ENCODE measurements around the gene FBXL5.

The FBXL5 gene

GRCh38 chr4:15585331-15585730 lies 69.8 kb downstream of the FBXL5 start:
- Histone ChIP-seq H3K9me3 (ENCODE audit: insufficient read depth, low read depth, low read length) (no peaks in the 10 kb centered on the region), H3K79me2 (ENCODE audit: insufficient read depth, low read length) (no peaks in the 10 kb centered on the region), H3K4me1 (ENCODE audit: insufficient read depth, low read length, poor library complexity, severe bottlenecking) (no peaks in the 10 kb centered on the region), H3K36me3 (ENCODE audit: insufficient read depth, low read length) (no peaks in the 10 kb centered on the region), H2AFZ (ENCODE audit: low read length) (no peak overlapping the region), H3F3A (ENCODE audit: low read depth) (no peaks in the 10 kb centered on the region), H3K4me3 (ENCODE audit: low read length, poor library complexity, severe bottlenecking) (no peak overlapping the region), H3K27me3 (ENCODE audit: insufficient read depth, low read length, poor library complexity, severe bottlenecking) (no peaks in the 10 kb centered on the region), H3K9ac (ENCODE audit: low read depth, low read length, poor library complexity, severe bottlenecking) (no peak overlapping the region), H3K9me2 (replicated peaks; ENCODE audit: low read depth, low read length) (no peaks in the 10 kb centered on the region), H3K4me2 (ENCODE audit: low read depth, low read length, poor library complexity, severe bottlenecking) (no peak overlapping the region), H4K20me1 (ENCODE audit: insufficient read depth, low read length, poor library complexity, severe bottlenecking) (no peaks in the 10 kb centered on the region)
- TF ChIP-seq EZH2phosphoT487 (IDR thresholded peaks at IDR 0.05; ENCODE audit: borderline replicate concordance): no peak
- no peak for TF ChIP-seq CTCF (conservative IDR thresholded peaks at IDR 0.05; ENCODE audit: low read length)

GRCh38 chr4:15584785-15585184 lies 70.4 kb downstream of the FBXL5 start:
- Histone ChIP-seq H2AFZ (ENCODE audit: low read length) (no peak overlapping the region), H3K4me1 (ENCODE audit: insufficient read depth, low read length, poor library complexity, severe bottlenecking) (no peaks in the 10 kb centered on the region), H3K4me2 (ENCODE audit: low read depth, low read length, poor library complexity, severe bottlenecking) (no peak overlapping the region), H3F3A (ENCODE audit: low read depth) (no peaks in the 10 kb centered on the region), H3K4me3 (ENCODE audit: low read length, poor library complexity, severe bottlenecking) (no peak overlapping the region), H3K36me3 (ENCODE audit: insufficient read depth, low read length) (no peaks in the 10 kb centered on the region), H3K79me2 (ENCODE audit: insufficient read depth, low read length) (no peaks in the 10 kb centered on the region), H4K20me1 (ENCODE audit: insufficient read depth, low read length, poor library complexity, severe bottlenecking) (no peaks in the 10 kb centered on the region), H3K9me2 (replicated peaks; ENCODE audit: low read depth, low read length) (no peaks in the 10 kb centered on the region), H3K9me3 (ENCODE audit: insufficient read depth, low read depth, low read length) (no peaks in the 10 kb centered on the region), H3K27me3 (ENCODE audit: insufficient read depth, low read length, poor library complexity, severe bottlenecking) (no peaks in the 10 kb centered on the region), H3K9ac (ENCODE audit: low read depth, low read length, poor library complexity, severe bottlenecking) (no peak overlapping the region)
- no peak for TF ChIP-seq CTCF (conservative IDR thresholded peaks at IDR 0.05; ENCODE audit: low read length)
- TF ChIP-seq EZH2phosphoT487 (IDR thresholded peaks at IDR 0.05; ENCODE audit: borderline replicate concordance): no peak

GRCh38 chr4:15577508-15577907 lies 77.6 kb downstream of the FBXL5 start:
- no peaks in the 10 kb centered on the region for H3K9me3 ChIP-seq (ENCODE audit: insufficient read depth, low read depth, low read length)
- H4K20me1 ChIP-seq (ENCODE audit: insufficient read depth, low read length, poor library complexity, severe bottlenecking): no peaks in the 10 kb centered on the region
- H3K4me1 ChIP-seq (ENCODE audit: insufficient read depth, low read length, poor library complexity, severe bottlenecking): no peaks in the 10 kb centered on the region
- no peaks in the 10 kb centered on the region for H3K9me2 ChIP-seq (replicated peaks; ENCODE audit: low read depth, low read length)
- H3K4me3 ChIP-seq (ENCODE audit: low read length, poor library complexity, severe bottlenecking): no peak overlapping the region
- no peak overlapping the region for H2AFZ ChIP-seq (ENCODE audit: low read length)
- no peak for TF ChIP-seq CTCF (conservative IDR thresholded peaks at IDR 0.05; ENCODE audit: low read length)
- TF ChIP-seq EZH2phosphoT487 (IDR thresholded peaks at IDR 0.05; ENCODE audit: borderline replicate concordance): no peak
- no peaks in the 10 kb centered on the region for H3F3A ChIP-seq (ENCODE audit: low read depth)
- H3K27me3 ChIP-seq (ENCODE audit: insufficient read depth, low read length, poor library complexity, severe bottlenecking): no peaks in the 10 kb centered on the region
- H3K79me2 ChIP-seq (ENCODE audit: insufficient read depth, low read length): no peaks in the 10 kb centered on the region
- H3K9ac ChIP-seq (ENCODE audit: low read depth, low read length, poor library complexity, severe bottlenecking): no peak overlapping the region
- H3K36me3 ChIP-seq (ENCODE audit: insufficient read depth, low read length): no peaks in the 10 kb centered on the region
- H3K4me2 ChIP-seq (ENCODE audit: low read depth, low read length, poor library complexity, severe bottlenecking): no peak overlapping the region
